GM12875 (cell line): ENCODE data around the gene CHAMP1.

Experiments used
- H3K4me3 ChIP-seq: one replicate; pipeline ENCODE4 v1.5.1; 2011; ENCODE audit warnings: low read depth, low read length, control low read depth
- CTCF ChIP-seq: IDR thresholded peaks from 2 replicates; pipeline ENCODE4 v1.5.1; 2011; ENCODE audit warnings: low read depth, mild to moderate bottlenecking, control low read depth, inconsistent platforms, low read length, moderate library complexity, borderline replicate concordance; ENCODE audit not compliant: insufficient read depth

CHAMP1 gene

GRCh38 chr13:114320065-114320464, 5.8 kb downstream of the CHAMP1 start:
- TF ChIP-seq CTCF, result no peak
- no peak overlapping the region for H3K4me3 ChIP-seq

- no peak overlapping the region for H3K4me3 ChIP-seq
- TF ChIP-seq CTCF, result no peak
Measured at GRCh38 chr13:114321256-114321655, 7.0 kb downstream of the CHAMP1 start.

- H3K4me3 ChIP-seq, result no peak overlapping the region
- no peak for TF ChIP-seq CTCF
Measured at GRCh38 chr13:114323349-114323748, 9.0 kb downstream of the CHAMP1 start.

GRCh38 chr13:114324334-114324733, 10.0 kb downstream of the CHAMP1 start:
- TF ChIP-seq CTCF, result no peak
- H3K4me3 ChIP-seq, result no peak overlapping the region

GRCh38 chr13:114325729-114326128, 11.4 kb downstream of the CHAMP1 start:
- no peak for TF ChIP-seq CTCF
- H3K4me3 ChIP-seq, result no peak overlapping the region

- H3K4me3 ChIP-seq, result no peak overlapping the region
- TF ChIP-seq CTCF, result no peak
Measured at GRCh38 chr13:114328034-114328433, 13.7 kb downstream of the CHAMP1 start.

GRCh38 chr13:114328595-114328994, 14.3 kb downstream of the CHAMP1 start:
- no peak for TF ChIP-seq CTCF

More at GRCh38 chr13:114328595-114328994, 14.3 kb downstream of the CHAMP1 start:
- H3K4me3 ChIP-seq, result no peak overlapping the region
